Endothelial cell of umbilical vein (primary cell): ENCODE results near the gene PKHD1. TPM values are rescaled to one million over a fixed set of nuclear protein-coding genes. Genes with fewer than 3 reads are reported as not detected.

Experiments
- BruUV-seq: library from RNA; stranded (reverse); fragments of 400-500 nt; replicated peaks from 2 replicates; lab custom pipeline; 2021; lab: Mats Ljungman, UMichigan
- CTCF ChIA-PET: fragments of 300-600, 350-600 bp; sonication (Branson Sonifier 250); formaldehyde crosslinking; loops from one replicate; lab custom pipeline; 2021; ENCODE audit warnings: antibody characterized with exemption, inconsistent platforms; lab: Charles Lee
- POLR2A ChIA-PET: fragments of 300-600, 350-600 bp; sonication (Branson Sonifier 250); formaldehyde crosslinking; loops from one replicate; lab custom pipeline; 2021; ENCODE audit warnings: antibody characterized with exemption, inconsistent platforms; lab: Charles Lee
- DNase-seq: peaks from one replicate; pipeline ENCODE4 v3.0.0-alpha.2; 2011; ENCODE audit warnings: low read depth, low spot score
- FAIRE-seq: peaks from 2 replicates; lab custom pipeline; 2011; peaks lifted over from hg19 to GRCh38; lab: Jason Lieb, UNC
- H2AFZ ChIP-seq: 2 replicates; pipeline ENCODE4 v1.6.0; 2012; ENCODE audit warnings: low read depth, low read length, control low read depth, inconsistent platforms
- H3K27ac ChIP-seq: 2 replicates; pipeline ENCODE4 v1.5.1; 2011; ENCODE audit warnings: low read depth, mild to moderate bottlenecking, control low read depth, low read length, moderate library complexity; ENCODE audit not compliant: insufficient read depth
- H3K27me3 ChIP-seq, 2 experiments: 2 replicates each; pipeline versions ENCODE4 v1.6.0 to v1.6.1; 2011; ENCODE audit warnings: low read length in 2 of 2, mixed read lengths in 1 of 2; ENCODE audit not compliant: control insufficient read depth in 2 of 2, insufficient read depth in 2 of 2
- H3K36me3 ChIP-seq, 2 experiments: 2 replicates in 1 of 2; 3 replicates in 1 of 2; pipeline ENCODE4 v1.5.1; 2011; ENCODE audit warnings: low read length in 2 of 2, mild to moderate bottlenecking in 1 of 2, moderate library complexity in 1 of 2; ENCODE audit not compliant: control insufficient read depth in 2 of 2, insufficient read depth in 2 of 2; ENCODE audit errors: extremely low read depth in 1 of 2
- H3K4me1 ChIP-seq: 3 replicates; pipeline ENCODE4 v1.5.1; 2011; ENCODE audit warnings: mild to moderate bottlenecking, low read length; ENCODE audit not compliant: control insufficient read depth, insufficient read depth; ENCODE audit errors: extremely low read depth
- H3K4me2 ChIP-seq: 2 replicates; pipeline ENCODE4 v1.6.1; 2011; ENCODE audit warnings: low read length, control low read depth, mixed read lengths; ENCODE audit not compliant: insufficient read depth
- H3K4me3 ChIP-seq, 3 experiments: fragments of 200-600 bp in 1 of 3; sonication (generic), shearing (Covaris generic) in 1 of 3; replicated peaks in 1 of 3; 2 replicates each; pipeline ENCODE4 v1.5.1; 2011 to 2016; ENCODE audit warnings: control low read depth in 3 of 3, low read length in 3 of 3, mild to moderate bottlenecking in 2 of 3, inconsistent platforms in 1 of 3, low read depth in 1 of 3, moderate library complexity in 1 of 3; ENCODE audit not compliant: insufficient read depth in 1 of 3
- H3K79me2 ChIP-seq: 2 replicates; pipeline ENCODE4 v1.6.0; 2012; ENCODE audit warnings: low read length, inconsistent platforms; ENCODE audit not compliant: control insufficient read depth, insufficient read depth
- H3K9ac ChIP-seq: replicated peaks from 2 replicates; pipeline ENCODE3; 2011; ENCODE audit warnings: low read length, control low read depth; ENCODE audit not compliant: insufficient read depth; ENCODE audit errors: extremely low read depth
- H3K9me1 ChIP-seq: replicated peaks from 3 replicates; pipeline ENCODE4 v1.6.0; 2011; ENCODE audit warnings: mild to moderate bottlenecking, low read length; ENCODE audit not compliant: control insufficient read depth, insufficient read depth; ENCODE audit errors: extremely low read depth
- H3K9me3 ChIP-seq: replicated peaks from 2 replicates; pipeline ENCODE4 v1.5.1; 2012; ENCODE audit warnings: low read length, inconsistent platforms; ENCODE audit not compliant: control insufficient read depth, insufficient read depth
- H4K20me1 ChIP-seq: replicated peaks from 2 replicates; pipeline ENCODE3; 2011; ENCODE audit warnings: mild to moderate bottlenecking, low read length; ENCODE audit not compliant: control insufficient read depth, insufficient read depth; ENCODE audit errors: extremely low read depth
- CTCF ChIP-seq, 2 donors: IDR thresholded peaks; 1 replicate in 1 of 2; 2 replicates in 1 of 2; pipeline ENCODE4 v1.5.1; 2011; ENCODE audit warnings: low read length in 2 of 2, mild to moderate bottlenecking in 2 of 2, moderate library complexity in 2 of 2, control low read depth in 1 of 2, inconsistent platforms in 1 of 2, low read depth in 1 of 2; ENCODE audit not compliant: insufficient read depth in 1 of 2; ENCODE audit errors: extremely low read depth in 1 of 2
- EZH2 ChIP-seq: IDR thresholded peaks from 2 replicates; pipeline ENCODE4 v1.6.1; 2012; ENCODE audit warnings: borderline replicate concordance, low read depth, mild to moderate bottlenecking, moderate library complexity, low read length, inconsistent platforms; ENCODE audit not compliant: severe bottlenecking
- FOS ChIP-seq: IDR thresholded peaks from 2 replicates; pipeline ENCODE4 v1.6.1; 2011; ENCODE audit warnings: mild to moderate bottlenecking, low read length, moderate library complexity, borderline replicate concordance; ENCODE audit not compliant: insufficient read depth
- GATA2 ChIP-seq: IDR thresholded peaks from 2 replicates; pipeline ENCODE4 v1.7.0; 2011; ENCODE audit warnings: low read depth, mild to moderate bottlenecking, moderate library complexity, mixed read lengths, low read length; ENCODE audit not compliant: insufficient read length, insufficient read depth
- JUN ChIP-seq: IDR thresholded peaks from 2 replicates; pipeline ENCODE4 v1.6.1; 2011; ENCODE audit warnings: borderline replicate concordance, low read depth; ENCODE audit not compliant: insufficient read length, insufficient read depth
- MAX ChIP-seq: IDR thresholded peaks from 2 replicates; pipeline ENCODE4 v1.6.1; 2011; ENCODE audit not compliant: insufficient read depth, insufficient read length
- MYC ChIP-seq: IDR thresholded peaks from one replicate; pipeline ENCODE4 v1.6.1; 2011; ENCODE audit warnings: mild to moderate bottlenecking, low read depth, low read length
- POLR2A ChIP-seq: IDR thresholded peaks from 2 replicates; pipeline ENCODE4 v1.6.1; 2012; ENCODE audit warnings: low read depth, mild to moderate bottlenecking, control low read depth, low read length
- POLR2AphosphoS5 ChIP-seq: IDR thresholded peaks from 2 replicates; pipeline ENCODE4 v1.6.1; 2012; ENCODE audit warnings: low read depth, mild to moderate bottlenecking, control low read depth, low read length, moderate library complexity; ENCODE audit not compliant: insufficient read depth
- dilution Hi-C: fragments of 300-500 bp; cut with MboI; formaldehyde crosslinking; loops from one replicate; pipeline ENCODE4 v1.15.0; 2019; ENCODE audit warnings: low sequenced_read_pairs; ENCODE audit not compliant: extremely low pct_ligation_motif_present
- intact Hi-C: fragments of 100-400 bp; cut with micrococcal nuclease; formaldehyde crosslinking; loops from one replicate; pipeline ENCODE4 v1.10.0; 2022
- polyA plus RNA-seq, 4 experiments: library from polyadenylated mRNA; depleted of rRNA in 3 of 4; stranded (reverse) in 3 of 4; unstranded in 1 of 4; fragments of >200 nt; gene quantifications; 2 replicates each; pipeline versions ENCODE4 v1.2.1 to v1.2.3, GENCODE V29; 2011 to 2012; ENCODE audit warnings: missing spikeins in 1 of 4
- total RNA-seq: library from RNA; stranded (reverse); gene quantifications from 2 replicates; pipeline ENCODE4 v1.2.3, GENCODE V29; 2021

Gene PKHD1
- total and polyA plus RNA-seq, 2 donors (not counting 3 experiments of a cell fraction or from before 2014, with no cell fraction given): not detected

- FAIRE-seq: no peak
- Histone ChIP-seq H3K4me1 (no peaks in the 10 kb centered on the region), H3K9me3 (no peaks in the 10 kb centered on the region), H3K36me3 (no peaks in the 10 kb centered on the region), H3K27me3 (peaks cover 7% of the 10 kb centered on the region in 2 experiments), H2AFZ (no peak overlapping the region), H3K4me3 (no peak overlapping the region), H3K9me1 (no peaks in the 10 kb centered on the region), H4K20me1 (no peaks in the 10 kb centered on the region), H3K9ac (no peak overlapping the region), H3K27ac (no peak overlapping the region), H3K4me2 (no peak overlapping the region), H3K79me2 (no peaks in the 10 kb centered on the region)
- BruUV-seq: no TSS peak
- intact Hi-C loops (loop anchor here (10.0 kb wide), 1 partner anchor 61 kb away; no protein-coding TSS in a partner anchor), dilution Hi-C loops (no loop called here)
- DNase-seq: no peak
- CTCF ChIA-PET: no interaction called here
- TF ChIP-seq POLR2AphosphoS5 (no peak), GATA2 (no peak), CTCF (IDR thresholded peaks at IDR 0.05; ENCODE audit: extremely low read depth in 1 of 2, insufficient read depth in 1 of 2, low read depth in 1 of 2, low read length in 2 of 2) (no peak), JUN (no peak), POLR2A (no peak), MYC (no peak), MAX (no peak), EZH2 (no peak), FOS (no peak)
- POLR2A ChIA-PET: no interaction called here
Observed at GRCh38 chr6:52134011-52134410, 46.6 kb upstream of the PKHD1 start.
